ENCODE measurements around the gene ACVR2A. TPM values are rescaled to one million over a fixed set of nuclear protein-coding genes. Genes with fewer than 3 reads are reported as not detected.

The ACVR2A gene
- polyA plus RNA-seq, 1 donor (not counting 4 experiments of a cell fraction or from before 2014, with no cell fraction given): 6.6 TPM

DNA sequence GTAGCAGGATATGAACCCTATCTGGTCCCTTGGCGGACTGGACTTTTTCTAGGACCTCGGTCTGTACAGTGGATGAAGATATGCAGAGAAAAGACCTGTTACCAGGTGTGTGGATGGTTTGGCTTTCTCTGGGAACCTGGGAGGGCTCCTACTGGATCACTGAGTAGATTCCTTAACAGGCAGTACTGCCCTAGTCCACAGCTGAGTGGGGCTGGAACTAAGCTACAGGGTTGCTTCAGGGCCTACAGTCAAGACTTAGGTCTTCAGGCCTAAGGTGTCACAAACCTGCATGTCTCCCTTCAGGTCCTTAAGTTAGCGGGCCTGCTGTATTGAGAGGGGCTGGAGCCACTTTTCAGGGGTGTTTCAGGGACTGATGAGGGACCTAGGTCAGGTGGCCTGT, 132.8 kb downstream of the ACVR2A start:
- dilution Hi-C loops (cut with MboI; ENCODE audit: extremely low pct_ligation_motif_present, low sequenced_read_pairs): no loop called here
- no peaks in the 10 kb centered on the region for H3K36me3 ChIP-seq (ENCODE audit: control insufficient read depth in 2 of 2, extremely low read depth in 1 of 2, insufficient read depth in 2 of 2, low read length in 2 of 2)
- peaks cover 27% of the 10 kb centered on the region for H3K79me2 ChIP-seq (ENCODE audit: control insufficient read depth, insufficient read depth, low read length)

More for the DNA sequence above, 132.8 kb downstream of the ACVR2A start:
- Histone ChIP-seq H3K27me3 (ENCODE audit: control insufficient read depth, extremely low read depth, insufficient read depth, low read length) (no peaks in the 10 kb centered on the region), H2AFZ (ENCODE audit: control insufficient read depth, low read length) (no peak overlapping the region), H3K9me1 (ENCODE audit: control insufficient read depth, extremely low read depth, insufficient read depth, low read length) (no peaks in the 10 kb centered on the region), H3K4me1 (ENCODE audit: control insufficient read depth, extremely low read depth, insufficient read depth, low read length) (no peaks in the 10 kb centered on the region), H3K4me2 (ENCODE audit: control insufficient read depth, extremely low read depth, insufficient read depth, low read depth, low read length) (no peak overlapping the region), H3K9me3 (ENCODE audit: control insufficient read depth, low read depth, low read length) (no peaks in the 10 kb centered on the region), H3K9ac (ENCODE audit: control insufficient read depth, extremely low read depth, insufficient read depth, low read length) (no peak overlapping the region), H3K4me3 (ENCODE audit: control insufficient read depth in 2 of 3, extremely low read depth in 1 of 3, insufficient read depth in 2 of 3, low read depth in 1 of 3, low read length in 3 of 3) (no peak overlapping the region), H4K20me1 (ENCODE audit: control insufficient read depth, extremely low read depth, insufficient read depth, low read length) (no peaks in the 10 kb centered on the region), H3K27ac (ENCODE audit: control insufficient read depth, insufficient read depth, low read length) (no peak overlapping the region)
- TF ChIP-seq CTCF (optimal IDR thresholded peaks at IDR 0.05 in 1 of 3, IDR thresholded peaks at IDR 0.05 in 1 of 3, conservative IDR thresholded peaks at IDR 0.05 in 1 of 3; ENCODE audit: extremely low read depth in 1 of 3, insufficient read depth in 2 of 3, low read length in 3 of 3) (no peak), EZH2 (IDR thresholded peaks at IDR 0.05; ENCODE audit: low read length) (no peak)
- DNase-seq (ENCODE audit: low read depth, low spot score) (no peak), FAIRE-seq (no peak)

Small RNA genes within 50 kb of the gene (small RNA-seq; reads per million reads assigned to genes)
- gene RNU6-1275P (ENCODE audit: insufficient read length in 3 of 3, low read depth in 3 of 3, low replicate concordance in 1 of 3): 0 reads per million in 3 experiments

Other genes with a start within 250 kb of the ACVR2A start
- gene ORC4, start 175.7 kb downstream of the ACVR2A start, polyA plus RNA-seq: 31.6 to 62.4 TPM (median 47.1 TPM) in 3 replicates
- gene MBD5, start 176.1 kb downstream of the ACVR2A start, polyA plus RNA-seq: 15.0 to 21.3 TPM (median 20.1 TPM) in 3 replicates